NCI-H82 treated with DMSO at 0.1 percent for 48 hours (cell line): ENCODE results near the gene HUNK.

Experiments used
- DNase-seq: peaks from one replicate; lab custom pipeline; 2025; ENCODE audit not compliant: unreplicated experiment; lab: John Stamatoyannopoulos, UW

Gene HUNK

GRCh38 chr21:31948676-31949075 lies 75.9 kb downstream of the HUNK start:
- DNase-seq = no peak

DNA sequence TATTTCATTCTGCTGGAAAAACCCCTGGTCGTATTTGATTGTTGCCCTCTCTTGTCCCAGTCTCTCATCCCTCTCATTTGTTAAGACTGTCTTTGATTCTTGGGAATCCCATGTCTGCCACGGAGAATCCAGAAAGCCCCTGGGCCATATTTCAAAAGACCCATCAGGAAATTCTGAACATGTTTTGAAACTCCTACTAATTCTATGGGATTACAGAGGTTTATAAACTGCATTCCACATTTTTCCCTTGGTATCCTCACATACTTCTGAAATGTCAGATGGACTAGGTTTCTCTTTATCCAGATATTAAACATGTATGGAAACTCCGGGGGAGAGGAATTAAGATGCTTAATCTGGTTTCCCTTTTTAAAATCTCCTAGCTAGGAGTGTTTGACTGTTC lies 80.0 kb downstream of the HUNK start:
- DNase-seq = no peak

DNA sequence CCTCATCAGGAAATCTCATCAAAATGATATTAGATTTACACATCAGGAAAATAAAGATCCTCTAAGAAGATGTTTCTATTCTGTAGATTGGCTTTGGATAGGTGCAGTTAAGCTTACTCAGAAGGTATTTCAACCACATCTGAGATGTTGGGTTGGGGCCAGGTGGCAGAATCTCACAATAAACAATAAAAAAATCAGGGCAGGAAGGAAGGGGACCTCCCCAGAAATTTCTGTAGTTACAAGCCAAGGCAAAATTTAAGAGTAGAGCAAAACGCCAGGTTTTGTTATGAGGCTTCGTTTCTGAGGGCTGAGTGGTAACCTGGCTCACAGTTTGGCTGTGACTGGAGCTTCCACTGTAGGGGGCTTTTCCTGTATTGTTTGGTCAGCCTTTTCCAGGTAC lies 84.8 kb downstream of the HUNK start:
- DNase-seq = no peak

DNA sequence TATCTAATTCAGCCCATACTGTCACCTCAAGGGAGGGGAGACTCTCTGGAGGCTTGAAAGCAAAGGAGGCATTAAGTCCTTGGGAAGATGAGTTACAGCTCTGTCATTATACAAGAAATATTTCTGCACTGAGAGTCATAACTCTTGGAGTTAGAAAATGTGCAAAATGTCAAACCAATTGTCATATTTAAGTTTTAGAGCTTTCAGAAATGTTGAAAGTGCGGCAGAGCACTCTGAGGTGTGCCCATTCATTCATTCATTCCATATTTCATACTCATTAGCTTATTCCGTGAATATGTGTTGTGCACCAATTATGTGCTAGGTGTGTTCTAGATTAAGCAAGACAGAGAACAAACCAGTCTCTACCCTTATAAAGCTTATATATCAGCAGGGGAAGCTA lies 87.1 kb downstream of the HUNK start:
- no peak for DNase-seq

- DNase-seq = no peak
These were observed 88.2 kb downstream of the HUNK start for GRCh38 chr21:31961027-31961426.

DNA sequence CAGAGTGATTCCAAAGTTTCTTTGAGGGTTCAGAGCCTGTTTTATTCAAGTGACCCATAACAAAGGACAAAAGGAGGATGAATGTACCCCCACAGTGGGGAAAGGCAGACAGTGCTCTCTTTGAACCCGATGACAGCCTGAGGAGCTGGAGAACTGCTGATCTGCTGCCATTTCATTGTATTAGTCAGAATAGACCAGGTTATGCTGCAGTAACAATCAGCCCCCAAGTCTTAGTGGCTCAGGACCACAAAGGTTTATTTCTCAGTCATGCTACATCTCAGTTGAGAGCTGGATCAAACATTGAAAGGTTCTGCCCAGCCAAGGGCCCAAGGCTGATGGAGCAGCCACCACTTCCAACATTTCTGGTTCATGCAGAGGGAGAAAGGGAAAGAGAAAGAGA lies 88.9 kb downstream of the HUNK start:
- no peak for DNase-seq

DNA sequence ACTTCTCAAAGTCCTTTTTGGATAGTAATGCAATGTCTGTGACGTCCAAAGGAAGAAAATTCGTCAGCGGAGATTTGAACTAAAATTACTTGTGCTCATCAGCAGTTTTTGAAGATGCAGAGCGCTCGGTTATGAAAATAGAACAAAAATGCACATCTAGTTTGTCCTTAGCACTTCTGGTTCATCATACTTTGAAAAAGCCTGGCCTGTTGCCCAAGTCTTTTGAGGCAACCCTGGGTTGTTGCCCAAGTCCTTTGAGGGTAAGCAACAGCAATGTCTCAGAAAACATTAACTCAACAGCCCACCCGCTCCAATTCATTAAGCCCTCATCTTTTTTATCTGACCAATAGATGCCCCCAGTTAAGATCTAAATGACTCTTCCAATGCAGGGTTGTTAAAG lies 91.9 kb downstream of the HUNK start:
- DNase-seq = no peak

DNA sequence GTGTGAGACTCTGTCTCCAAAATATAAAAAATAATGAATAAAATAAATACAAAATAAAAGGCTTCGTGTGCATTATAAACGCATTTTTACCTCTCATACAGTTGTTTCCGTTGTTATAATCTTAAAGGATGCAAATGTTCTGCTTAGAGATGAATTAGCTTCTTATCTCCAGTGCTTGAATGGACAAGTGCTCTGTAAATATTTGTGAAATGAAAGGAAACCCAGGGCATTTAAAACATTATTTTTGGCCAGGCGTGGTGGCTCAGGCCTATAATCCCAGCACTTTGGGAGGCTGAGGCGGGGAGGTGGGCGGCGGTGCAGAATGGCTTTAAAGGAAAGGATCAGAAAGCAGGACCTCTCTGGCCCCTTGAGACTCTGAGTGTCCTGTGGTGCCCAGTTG lies 94.5 kb downstream of the HUNK start:
- no peak for DNase-seq

DNA sequence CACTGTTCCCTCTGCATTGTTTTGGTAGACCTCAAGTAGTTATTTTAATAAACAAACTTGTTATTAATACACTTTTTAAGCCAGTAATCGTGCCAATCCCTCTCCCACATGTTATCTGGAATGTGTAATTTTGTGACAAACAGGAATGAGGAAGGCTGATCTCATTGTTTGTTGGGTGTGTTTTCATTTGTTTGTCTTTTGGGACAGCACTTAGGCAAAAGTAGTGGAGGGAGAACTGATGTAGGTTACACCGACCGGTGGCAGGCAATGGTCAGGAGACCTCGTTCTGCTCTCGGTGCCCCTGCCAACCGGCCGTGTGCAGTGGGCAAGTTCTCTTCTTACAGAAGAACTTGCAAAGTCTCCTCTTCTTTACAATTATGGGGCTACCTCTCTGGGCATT lies 99.8 kb downstream of the HUNK start:
- no peak for DNase-seq

GRCh38 chr21:31973402-31973944 lies 100.7 kb downstream of the HUNK start:
- no peak for DNase-seq

DNA sequence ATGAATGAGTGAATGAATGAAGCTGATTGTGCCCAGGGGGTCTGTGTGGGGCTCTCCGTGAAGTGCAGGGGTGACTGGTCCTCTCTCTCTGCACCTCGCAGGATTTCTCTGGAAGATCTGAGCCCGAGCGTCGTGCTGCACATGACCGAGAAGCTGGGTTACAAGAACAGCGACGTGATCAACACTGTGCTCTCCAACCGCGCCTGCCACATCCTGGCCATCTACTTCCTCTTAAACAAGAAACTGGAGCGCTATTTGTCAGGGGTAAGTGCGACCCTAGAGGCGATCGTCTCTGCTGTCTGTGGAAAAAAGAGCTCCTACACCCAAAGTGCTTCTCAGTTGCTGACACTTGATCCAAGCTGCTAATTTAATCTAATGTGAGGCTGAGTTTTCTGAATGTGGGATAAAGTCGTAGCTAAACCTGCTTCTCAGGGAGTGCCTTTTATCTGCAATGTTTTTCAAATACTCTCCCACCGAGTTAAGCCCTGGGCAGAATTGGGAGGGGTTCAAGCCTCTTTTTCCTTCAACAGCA lies 101.7 kb downstream of the HUNK start:
- no peak for DNase-seq

DNA sequence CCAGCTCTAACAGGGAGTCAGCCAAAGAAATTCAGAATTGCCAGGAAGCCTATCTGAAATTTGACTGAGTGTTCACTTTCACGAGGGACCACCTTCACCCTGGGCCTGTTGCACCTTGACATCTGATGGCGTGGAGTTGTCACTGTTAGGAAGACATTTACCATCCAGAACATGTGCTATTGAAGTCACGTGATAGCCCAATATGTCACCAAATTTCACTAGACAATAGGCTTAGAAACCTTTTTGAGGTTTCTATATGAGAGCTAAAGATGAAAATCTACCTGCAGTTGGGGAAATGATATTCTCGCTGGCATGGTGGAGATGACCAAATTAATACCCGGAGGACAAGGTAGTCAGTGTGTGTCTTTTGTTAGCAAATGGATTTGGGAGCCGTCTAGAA lies 102.7 kb downstream of the HUNK start:
- DNase-seq = no peak

- peak; percentile 4 for DNase-seq
These were observed 105.0 kb downstream of the HUNK start for GRCh38 chr21:31977816-31978215.

- DNase-seq = no peak
These were observed 110.3 kb downstream of the HUNK start for GRCh38 chr21:31983120-31983519.

DNA sequence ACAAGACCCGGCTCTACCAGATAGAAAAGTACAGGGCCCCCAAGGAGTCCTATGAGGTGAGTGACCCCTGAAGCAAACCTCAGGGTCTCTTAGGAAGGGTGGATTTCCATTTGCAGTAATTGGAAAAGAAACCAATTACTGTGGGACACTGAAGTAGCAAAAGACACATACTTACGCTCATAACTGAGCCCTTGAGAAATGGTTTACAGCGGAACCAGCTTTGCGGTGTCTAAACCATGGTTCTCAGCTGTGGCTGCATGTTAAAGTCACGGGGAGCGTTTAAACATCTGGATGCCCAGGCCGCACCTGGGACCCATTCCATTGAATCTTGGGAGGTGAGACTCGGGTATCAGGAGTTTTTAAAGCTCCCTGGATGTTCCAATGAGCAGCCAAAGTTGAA lies 110.7 kb downstream of the HUNK start:
- DNase-seq = no peak

DNA sequence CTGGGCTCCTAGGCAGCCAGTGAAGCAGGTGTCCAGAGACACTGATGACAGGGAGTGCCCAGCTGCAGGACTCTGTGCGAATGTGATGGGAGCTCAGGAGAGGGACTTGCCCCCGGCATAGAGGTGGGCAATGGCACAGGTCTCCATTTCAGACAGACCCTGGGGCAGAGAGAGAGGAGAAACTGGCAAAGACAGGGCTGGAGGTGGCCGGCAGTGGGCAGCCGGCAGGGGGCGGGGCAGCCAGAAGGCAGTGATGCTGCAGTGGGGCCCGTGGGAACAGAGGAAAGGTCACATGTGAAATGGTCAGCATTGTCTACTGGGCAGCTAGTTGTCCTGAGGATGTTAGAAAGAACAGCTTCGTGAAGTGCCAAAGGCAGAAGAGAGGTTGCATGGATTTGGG lies 112.6 kb downstream of the HUNK start:
- no peak for DNase-seq

GRCh38 chr21:31986035-31986856 lies 113.4 kb downstream of the HUNK start:
- DNase-seq = no peak

GRCh38 chr21:31987696-31988095 lies 114.9 kb downstream of the HUNK start:
- no peak for DNase-seq

GRCh38 chr21:31988492-31989290 lies 115.9 kb downstream of the HUNK start:
- DNase-seq = no peak

- DNase-seq = no peak
These were observed 118.8 kb downstream of the HUNK start for GRCh38 chr21:31991356-31992331.

DNA sequence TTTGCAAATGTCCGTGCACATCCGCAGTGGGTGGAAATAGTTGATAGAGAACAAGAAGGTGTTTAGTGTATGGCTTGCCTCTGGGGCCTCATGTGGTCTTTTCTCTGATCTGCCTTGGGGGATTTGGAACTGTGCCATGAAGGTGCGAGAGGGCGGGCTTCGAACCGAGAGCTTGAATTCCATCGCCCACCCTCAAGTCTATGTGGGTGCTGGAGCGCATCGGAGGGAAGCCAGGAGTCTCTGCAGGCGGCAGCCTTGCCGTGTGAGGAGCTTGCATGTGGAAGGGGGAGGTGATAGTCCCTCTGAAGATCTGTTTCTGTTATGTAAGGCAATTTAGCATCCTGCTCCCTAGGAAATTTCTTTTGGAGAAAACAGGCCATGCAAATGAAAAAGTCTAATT lies 119.6 kb downstream of the HUNK start:
- DNase-seq = no peak
